Gastroesophageal sphincter (tissue), 3 donors: ENCODE data around the gene LIMCH1.

ENCODE experiments used
- EP300 ChIP-seq: sonication (generic); formaldehyde crosslinking; IDR thresholded peaks from one replicate; pipeline ENCODE4 v1.6.1; 2017; ENCODE audit warnings: antibody characterized with exemption, mild to moderate bottlenecking
- POLR2A ChIP-seq, 2 donors: fragments of 450-650 bp; IDR thresholded peaks; one replicate each; pipeline ENCODE4 v1.6.1; 2017; ENCODE audit warnings: antibody characterized with exemption in 2 of 2, mild to moderate bottlenecking in 2 of 2, moderate library complexity in 1 of 2
- POLR2AphosphoS5 ChIP-seq: sonication (generic); formaldehyde crosslinking; IDR thresholded peaks from one replicate; pipeline ENCODE4 v1.6.1; 2017; ENCODE audit warnings: antibody characterized with exemption
- TF ChIP-seq, protein P1 (sequence below), 4 experiments: fragments of 200-600 bp in 2 of 4; fragments of 450-650 bp in 2 of 4; sonication (generic) in 1 of 4; IDR thresholded peaks; one replicate each; pipeline ENCODE4 v1.5.1; 2017 to 2019; ENCODE audit warnings: antibody characterized with exemption in 4 of 4, mild to moderate bottlenecking in 2 of 4, moderate library complexity in 2 of 4

DNA sequence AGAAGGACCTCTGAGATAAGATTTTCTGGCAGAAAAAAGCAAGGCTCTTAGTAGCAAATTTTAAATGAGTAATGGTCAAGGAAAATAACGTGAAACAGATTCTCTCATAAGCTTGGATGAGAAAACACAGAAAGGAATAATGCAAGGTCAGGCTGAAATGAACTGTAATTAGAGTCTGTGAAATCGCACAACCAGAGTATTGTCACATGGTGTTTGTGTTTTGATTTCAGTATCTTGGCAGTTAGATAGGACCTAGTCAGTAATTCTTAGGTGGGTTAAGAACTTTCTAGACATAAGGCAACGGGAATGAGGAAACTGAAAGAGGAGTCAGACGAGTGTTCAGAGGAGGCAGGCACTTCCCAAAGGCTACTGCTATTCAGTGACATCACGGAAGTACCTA is 34.6 kb downstream of the LIMCH1 start:
- TF ChIP-seq, protein P1, sequence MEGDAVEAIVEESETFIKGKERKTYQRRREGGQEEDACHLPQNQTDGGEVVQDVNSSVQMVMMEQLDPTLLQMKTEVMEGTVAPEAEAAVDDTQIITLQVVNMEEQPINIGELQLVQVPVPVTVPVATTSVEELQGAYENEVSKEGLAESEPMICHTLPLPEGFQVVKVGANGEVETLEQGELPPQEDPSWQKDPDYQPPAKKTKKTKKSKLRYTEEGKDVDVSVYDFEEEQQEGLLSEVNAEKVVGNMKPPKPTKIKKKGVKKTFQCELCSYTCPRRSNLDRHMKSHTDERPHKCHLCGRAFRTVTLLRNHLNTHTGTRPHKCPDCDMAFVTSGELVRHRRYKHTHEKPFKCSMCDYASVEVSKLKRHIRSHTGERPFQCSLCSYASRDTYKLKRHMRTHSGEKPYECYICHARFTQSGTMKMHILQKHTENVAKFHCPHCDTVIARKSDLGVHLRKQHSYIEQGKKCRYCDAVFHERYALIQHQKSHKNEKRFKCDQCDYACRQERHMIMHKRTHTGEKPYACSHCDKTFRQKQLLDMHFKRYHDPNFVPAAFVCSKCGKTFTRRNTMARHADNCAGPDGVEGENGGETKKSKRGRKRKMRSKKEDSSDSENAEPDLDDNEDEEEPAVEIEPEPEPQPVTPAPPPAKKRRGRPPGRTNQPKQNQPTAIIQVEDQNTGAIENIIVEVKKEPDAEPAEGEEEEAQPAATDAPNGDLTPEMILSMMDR (IDR thresholded peaks at IDR 0.05): no peak
- TF ChIP-seq EP300 (no peak), POLR2A (IDR thresholded peaks at IDR 0.05) (no peak), POLR2AphosphoS5 (no peak)
